ENCODE data around the gene PNISR.

Gene PNISR

DNA sequence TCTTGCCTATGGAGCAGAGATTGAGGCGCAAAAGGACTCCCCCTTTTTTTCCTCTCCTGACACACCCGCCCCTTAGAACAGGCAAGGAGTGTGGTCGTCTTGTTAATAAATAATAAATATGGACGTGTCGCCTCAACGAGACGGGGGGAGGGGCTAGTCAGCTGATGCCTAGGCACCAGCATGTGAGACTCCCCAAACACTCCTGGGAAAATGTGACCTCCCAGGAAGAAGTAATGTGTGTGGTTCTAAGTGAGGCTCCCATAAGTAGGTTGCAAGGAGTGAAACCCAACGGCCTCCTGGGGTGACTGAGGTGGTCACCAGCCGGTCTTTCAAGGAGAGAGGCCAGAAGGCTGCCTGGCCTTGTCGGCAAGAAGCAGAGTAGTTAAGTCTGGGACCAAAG lies 74.5 kb downstream of the PNISR start:
- Histone ChIP-seq H3K14ac (ENCODE audit: low read length in 2 of 2) (no peak overlapping the region), H3K27me3 (ENCODE audit: control insufficient read depth in 1 of 2, insufficient read depth in 1 of 2, low read length in 2 of 2) (peaks cover 22 to 49% of the 10 kb centered on the region in 2 experiments), H3K4ac (ENCODE audit: low read depth in 1 of 2, low read length in 2 of 2) (no peak overlapping the region), H3K4me1 (ENCODE audit: control insufficient read depth, insufficient read depth, low read depth, low read length) (peaks cover 7% of the 10 kb centered on the region), H3K23ac (ENCODE audit: low read length in 2 of 2) (no peak overlapping the region), H3K9me3 (ENCODE audit: control insufficient read depth, low read length) (no peaks in the 10 kb centered on the region), H2BK5ac (ENCODE audit: low read depth, low read length, poor library complexity, severe bottlenecking) (no peak overlapping the region), H4K8ac (ENCODE audit: low read length) (no peak overlapping the region), H3K18ac (ENCODE audit: low read depth in 1 of 2, low read length in 2 of 2) (no peak overlapping the region), H2BK120ac (ENCODE audit: low read depth, low read length) (no peak overlapping the region), H2BK15ac (ENCODE audit: low read depth, poor library complexity, severe bottlenecking) (no peak overlapping the region), H3K27ac (ENCODE audit: low read length, poor library complexity, severe bottlenecking) (no peak overlapping the region), H2AFZ (ENCODE audit: low read depth, low read length) (no peak overlapping the region), H3K9ac (ENCODE audit: low read length) (no peak overlapping the region), H3K4me2 (ENCODE audit: low read length, poor library complexity, severe bottlenecking) (no peak overlapping the region), H3K4me3 (ENCODE audit: insufficient read depth in 1 of 2, low read depth in 1 of 2, low read length in 2 of 2) (no peak overlapping the region), H2BK12ac (ENCODE audit: low read length in 2 of 2) (no peak overlapping the region), H3K79me1 (replicated peaks; ENCODE audit: low read length, poor library complexity, severe bottlenecking) (peaks cover 2% of the 10 kb centered on the region), H3K36me3 (ENCODE audit: control insufficient read depth in 1 of 2, insufficient read depth in 2 of 2, low read depth in 1 of 2, low read length in 2 of 2) (no peaks in the 10 kb centered on the region), H4K91ac (ENCODE audit: low read length) (no peak overlapping the region), H2AK5ac (ENCODE audit: low read length, severe bottlenecking) (no peak overlapping the region)
- no peak for DNase-seq
- 52% methylated on average over 9 of the region's 10 CpGs for WGBS

DNA sequence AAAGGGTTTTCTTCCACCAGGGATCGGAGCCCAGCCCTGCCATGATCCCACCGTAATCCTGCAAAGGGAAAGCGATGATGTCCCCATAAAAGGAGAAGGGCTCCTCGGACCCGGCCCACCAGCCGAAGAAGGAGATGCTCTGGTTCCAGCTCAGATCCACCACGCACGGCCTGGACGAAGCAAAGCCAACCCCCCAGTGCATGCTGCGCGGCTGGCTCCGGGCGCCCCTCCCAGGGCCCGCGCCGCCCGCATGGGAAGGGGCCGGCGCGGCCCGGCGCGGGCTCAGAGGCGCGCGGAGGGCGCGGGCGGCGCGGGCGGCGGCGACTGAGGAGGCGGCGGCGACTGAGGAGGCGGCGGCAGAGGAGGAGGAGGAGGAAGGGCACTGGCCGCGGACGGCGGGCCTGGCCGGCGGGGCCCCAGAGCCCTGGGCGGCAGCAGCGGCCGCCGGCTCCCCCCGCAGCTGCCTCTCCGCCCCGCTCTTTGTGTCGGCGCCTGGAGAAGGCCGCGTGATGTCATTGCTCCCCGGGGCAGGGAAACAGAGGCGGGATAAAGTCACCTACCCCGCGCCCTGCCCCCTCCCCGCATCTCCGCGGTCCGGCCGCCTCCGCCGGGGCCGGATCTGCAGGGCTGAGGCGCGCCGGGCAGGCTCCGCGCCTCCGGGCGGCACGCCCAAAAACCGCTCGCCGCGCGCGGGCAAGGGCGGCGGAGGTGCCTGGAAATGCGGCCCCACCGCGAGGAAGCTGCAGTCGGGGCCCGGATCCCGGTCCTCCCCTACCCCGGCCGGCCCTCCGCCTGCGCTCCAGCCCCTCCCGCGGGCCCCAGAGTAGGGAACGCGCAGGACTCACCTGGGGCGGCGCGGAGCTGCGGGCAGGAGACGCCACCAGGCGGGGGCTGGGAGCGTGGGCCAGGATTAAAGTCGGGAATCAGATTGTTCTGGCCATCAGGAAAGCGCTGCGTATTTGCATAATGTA lies 75.7 kb downstream of the PNISR start, which contains the start of gene FAXC:
Gene FAXC, minus strand, starts transcription at position 504 of the 971 bp plus-strand sequence. Its CDS starts 302 bp downstream, at position 202.
- Histone ChIP-seq H3K27me3 (ENCODE audit: control insufficient read depth in 1 of 2, insufficient read depth in 1 of 2, low read length in 2 of 2) (peaks cover 14 to 47% of the 10 kb centered on the region in 2 experiments), H3K14ac (ENCODE audit: low read length in 2 of 2) (peak within 1 kb of the TSS in 1 of 2 experiments; percentile 41), H3K9ac (ENCODE audit: low read length) (peak within 1 kb of the TSS; percentile 60), H3K36me3 (ENCODE audit: control insufficient read depth in 1 of 2, insufficient read depth in 2 of 2, low read depth in 1 of 2, low read length in 2 of 2) (no peaks in the 10 kb centered on the region), H2BK5ac (ENCODE audit: low read depth, low read length, poor library complexity, severe bottlenecking) (no peak within 1 kb of the TSS), H3K4me1 (ENCODE audit: control insufficient read depth, insufficient read depth, low read depth, low read length) (peaks cover 7% of the 10 kb centered on the region), H3K18ac (ENCODE audit: low read depth in 1 of 2, low read length in 2 of 2) (peak within 1 kb of the TSS; percentile 9 to 62), H3K9me3 (ENCODE audit: control insufficient read depth, low read length) (no peaks in the 10 kb centered on the region), H4K8ac (ENCODE audit: low read length) (no peak within 1 kb of the TSS), H3K79me1 (replicated peaks; ENCODE audit: low read length, poor library complexity, severe bottlenecking) (peaks cover 2% of the 10 kb centered on the region), H2BK15ac (ENCODE audit: low read depth, poor library complexity, severe bottlenecking) (peak within 1 kb of the TSS; percentile 38), H4K91ac (ENCODE audit: low read length) (no peak within 1 kb of the TSS), H2AFZ (ENCODE audit: low read depth, low read length) (peak within 1 kb of the TSS; percentile 82), H3K23ac (ENCODE audit: low read length in 2 of 2) (no peak within 1 kb of the TSS), H3K4me3 (ENCODE audit: insufficient read depth in 1 of 2, low read depth in 1 of 2, low read length in 2 of 2) (peak within 1 kb of the TSS; percentile 70 to 83), H3K4me2 (ENCODE audit: low read length, poor library complexity, severe bottlenecking) (peak within 1 kb of the TSS; percentile 98), H2AK5ac (ENCODE audit: low read length, severe bottlenecking) (no peak within 1 kb of the TSS), H3K27ac (ENCODE audit: low read length, poor library complexity, severe bottlenecking) (no peak within 1 kb of the TSS), H2BK120ac (ENCODE audit: low read depth, low read length) (peak within 1 kb of the TSS; percentile 59), H2BK12ac (ENCODE audit: low read length in 2 of 2) (peak within 1 kb of the TSS in 1 of 2 experiments; percentile 72), H3K4ac (ENCODE audit: low read depth in 1 of 2, low read length in 2 of 2) (peak within 1 kb of the TSS in 1 of 2 experiments; percentile 51)
- peak; percentile 11 for DNase-seq
- under 1% methylated on average over 66 of the region's 108 CpGs for WGBS

- peak overlapping the region; percentile 60 for H3K9ac ChIP-seq (ENCODE audit: low read length)
- H3K27me3 ChIP-seq (ENCODE audit: control insufficient read depth in 1 of 2, insufficient read depth in 1 of 2, low read length in 2 of 2) = peaks cover 14 to 42% of the 10 kb centered on the region in 2 experiments
- H3K36me3 ChIP-seq (ENCODE audit: control insufficient read depth in 1 of 2, insufficient read depth in 2 of 2, low read depth in 1 of 2, low read length in 2 of 2) = no peaks in the 10 kb centered on the region
- peak overlapping the region; percentile 98 for H3K4me2 ChIP-seq (ENCODE audit: low read length, poor library complexity, severe bottlenecking)
- no peak overlapping the region for H3K23ac ChIP-seq (ENCODE audit: low read length in 2 of 2)
- peaks cover 9% of the 10 kb centered on the region for H3K4me1 ChIP-seq (ENCODE audit: control insufficient read depth, insufficient read depth, low read depth, low read length)
- no peak overlapping the region for H2BK120ac ChIP-seq (ENCODE audit: low read depth, low read length)
- no peak for DNase-seq
- no peaks in the 10 kb centered on the region for H3K9me3 ChIP-seq (ENCODE audit: control insufficient read depth, low read length)
- H2BK12ac ChIP-seq (ENCODE audit: low read length in 2 of 2) = no peak overlapping the region
- peak overlapping the region; percentile 70 to 83 for H3K4me3 ChIP-seq (ENCODE audit: insufficient read depth in 1 of 2, low read depth in 1 of 2, low read length in 2 of 2)
- WGBS = 38% methylated on average over 23 of the region's 25 CpGs
- H3K27ac ChIP-seq (ENCODE audit: low read length, poor library complexity, severe bottlenecking) = no peak overlapping the region
- no peak overlapping the region for H4K91ac ChIP-seq (ENCODE audit: low read length)
- H2AFZ ChIP-seq (ENCODE audit: low read depth, low read length) = peak overlapping the region; percentile 82
- H2BK15ac ChIP-seq (ENCODE audit: low read depth, poor library complexity, severe bottlenecking) = no peak overlapping the region
- no peak overlapping the region for H4K8ac ChIP-seq (ENCODE audit: low read length)
- H3K14ac ChIP-seq (ENCODE audit: low read length in 2 of 2) = peak overlapping the region in 1 of 2 experiments; percentile 41
- H2BK5ac ChIP-seq (ENCODE audit: low read depth, low read length, poor library complexity, severe bottlenecking) = no peak overlapping the region
- H3K79me1 ChIP-seq (replicated peaks; ENCODE audit: low read length, poor library complexity, severe bottlenecking) = peaks cover 2% of the 10 kb centered on the region
- peak overlapping the region in 1 of 2 experiments; percentile 62 for H3K18ac ChIP-seq (ENCODE audit: low read depth in 1 of 2, low read length in 2 of 2)
- H3K4ac ChIP-seq (ENCODE audit: low read depth in 1 of 2, low read length in 2 of 2) = no peak overlapping the region
- no peak overlapping the region for H2AK5ac ChIP-seq (ENCODE audit: low read length, severe bottlenecking)
Measured at GRCh38 chr6:99348288-99349170, 76.6 kb downstream of the PNISR start.
